Measurements from ENCODE around the gene DPH2.

- no peak for TF ChIP-seq CTCF (IDR thresholded peaks at IDR 0.05)
- no peak for TF ChIP-seq POLR2AphosphoS5 (IDR thresholded peaks at IDR 0.05)
- TF ChIP-seq EP300 (IDR thresholded peaks at IDR 0.05; ENCODE audit: low read depth): no peak
- no peak for TF ChIP-seq POLR2A (IDR thresholded peaks at IDR 0.05)
Measured at GRCh38 chr1:43958351-43959255, 11.2 kb upstream of the DPH2 start.

Data from transverse colon (tissue), 4 donors.